ENCODE data around the gene OTOGL. TPM values are rescaled to one million over a fixed set of nuclear protein-coding genes. Genes with fewer than 3 reads are reported as not detected.
"Not testable (repeated sequence)": the region's sequence is repeated elsewhere in the genome, so short reads cannot be mapped to it uniquely, and the experiment has no call there.

OTOGL gene
- total RNA-seq, 1 donor from 2014 or later = 0.21 TPM

DNA sequence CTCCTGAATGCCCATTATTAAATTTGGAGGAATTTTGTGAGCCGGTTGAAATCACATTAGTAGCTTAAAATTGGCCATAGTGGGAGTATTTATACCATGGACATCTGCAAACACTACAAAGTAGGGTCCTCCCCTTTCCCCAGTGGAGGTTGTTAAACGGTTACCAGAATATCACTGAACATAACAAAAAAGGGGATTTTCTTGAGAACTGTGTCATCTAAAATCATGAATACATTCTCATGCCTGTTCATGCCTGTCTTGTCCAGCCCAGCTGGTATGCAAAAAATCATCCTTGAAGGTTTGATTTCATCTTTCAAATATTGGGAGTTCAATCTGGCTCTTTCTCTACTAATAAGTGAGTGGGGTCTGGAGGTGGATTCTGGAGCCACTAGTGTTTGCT lies 96.4 kb downstream of the OTOGL start:
- no peaks in the 10 kb centered on the region for H3K4me1 Mint-ChIP-seq (ENCODE audit: low read depth)
- no peak overlapping the region for H3K27ac Mint-ChIP-seq
- no peak for DNase-seq (ENCODE audit: low spot score)
- intact Hi-C loops (cut with micrococcal nuclease) = no loop called here
- H3K9me3 Mint-ChIP-seq = no peaks in the 10 kb centered on the region
- no peak overlapping the region for H3K4me3 Mint-ChIP-seq
- H3K36me3 Mint-ChIP-seq (ENCODE audit: low read depth) = no peaks in the 10 kb centered on the region
- peaks cover 8% of the 10 kb centered on the region for H3K27me3 Mint-ChIP-seq (ENCODE audit: insufficient read depth)

DNA sequence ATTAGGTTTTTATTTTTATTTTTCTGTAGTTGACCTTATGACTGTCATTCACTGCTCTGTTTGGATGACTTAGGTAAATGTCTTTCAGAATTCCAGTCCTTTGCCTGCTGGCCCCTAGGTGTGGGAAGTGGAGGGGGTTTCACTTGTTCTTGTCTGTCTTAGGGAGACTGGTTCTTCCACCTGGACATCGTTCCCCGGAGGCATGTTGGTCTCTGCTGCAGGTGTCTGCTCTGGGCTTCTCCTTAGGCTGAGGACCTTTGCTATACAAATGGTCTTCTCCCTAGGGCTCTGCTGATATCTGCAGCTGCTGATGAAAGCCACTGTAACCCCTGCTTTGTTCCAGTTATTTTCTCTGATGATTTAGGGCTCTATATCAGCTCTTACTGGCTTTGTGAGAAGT lies 97.1 kb downstream of the OTOGL start:
- Mint-ChIP-seq H3K27me3 (ENCODE audit: insufficient read depth) (peaks cover 10% of the 10 kb centered on the region), H3K9me3 (no peaks in the 10 kb centered on the region), H3K4me1 (ENCODE audit: low read depth) (no peaks in the 10 kb centered on the region), H3K36me3 (ENCODE audit: low read depth) (no peaks in the 10 kb centered on the region), H3K27ac (no peak overlapping the region), H3K4me3 (no peak overlapping the region)
- intact Hi-C loops (cut with micrococcal nuclease) = no loop called here
- no peak for DNase-seq (ENCODE audit: low spot score)

DNA sequence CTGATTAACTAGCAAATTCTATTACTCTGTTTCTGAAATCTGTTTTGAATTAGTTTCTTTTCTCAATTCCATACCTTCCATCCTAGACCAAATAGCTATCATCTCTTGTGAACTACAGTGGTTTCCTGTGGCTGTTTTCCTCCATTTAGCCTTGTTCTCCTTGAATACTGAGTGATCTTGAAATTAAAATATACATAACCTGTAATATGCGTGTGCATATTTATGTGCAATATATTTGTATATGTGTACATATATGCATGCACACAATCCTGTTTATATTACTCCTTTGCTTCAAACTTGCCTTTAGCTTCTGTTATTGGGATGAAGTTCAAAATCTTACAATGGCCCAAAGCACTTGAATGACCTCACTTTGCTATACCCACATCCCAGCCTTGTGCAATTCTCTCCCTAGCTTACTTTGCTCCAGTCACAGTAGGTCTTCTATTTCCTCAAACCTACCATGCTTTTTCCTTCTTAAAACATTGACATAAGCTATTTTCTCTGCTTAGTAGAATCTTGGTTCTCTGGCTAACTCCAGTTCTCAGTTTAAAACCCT lies 99.5 kb downstream of the OTOGL start:
- Mint-ChIP-seq H3K4me3 (no peak overlapping the region), H3K9me3 (no peaks in the 10 kb centered on the region), H3K27me3 (ENCODE audit: insufficient read depth) (peaks cover 8% of the 10 kb centered on the region), H3K27ac (no peak overlapping the region), H3K4me1 (ENCODE audit: low read depth) (no peaks in the 10 kb centered on the region), H3K36me3 (ENCODE audit: low read depth) (no peaks in the 10 kb centered on the region)
- no peak for DNase-seq (ENCODE audit: low spot score)
- intact Hi-C loops (cut with micrococcal nuclease) = no loop called here

DNA sequence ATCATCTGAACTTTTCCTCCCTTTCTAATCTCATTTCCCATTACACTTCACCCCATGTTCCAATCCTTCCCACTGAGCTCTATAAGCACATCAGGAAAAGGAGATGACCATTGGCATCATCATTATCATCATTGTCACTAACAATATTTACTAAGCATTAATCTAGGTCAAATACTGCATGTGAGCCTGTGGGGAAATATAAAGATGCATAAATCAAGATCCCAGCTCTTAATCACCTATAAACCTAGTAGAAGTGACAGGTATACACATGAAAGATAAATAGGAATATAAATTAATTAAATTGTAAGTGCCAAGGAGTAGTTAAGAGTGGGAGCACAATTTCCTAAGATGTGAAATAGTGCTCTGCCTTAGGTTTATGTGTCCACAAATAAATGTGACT lies 100.6 kb downstream of the OTOGL start:
- intact Hi-C loops (cut with micrococcal nuclease) = no loop called here
- DNase-seq (ENCODE audit: low spot score) = no peak
- Mint-ChIP-seq H3K36me3 (ENCODE audit: low read depth) (no peaks in the 10 kb centered on the region), H3K4me3 (no peak overlapping the region), H3K27ac (no peak overlapping the region), H3K4me1 (ENCODE audit: low read depth) (no peaks in the 10 kb centered on the region), H3K9me3 (no peaks in the 10 kb centered on the region), H3K27me3 (ENCODE audit: insufficient read depth) (peaks cover 9% of the 10 kb centered on the region)

DNA sequence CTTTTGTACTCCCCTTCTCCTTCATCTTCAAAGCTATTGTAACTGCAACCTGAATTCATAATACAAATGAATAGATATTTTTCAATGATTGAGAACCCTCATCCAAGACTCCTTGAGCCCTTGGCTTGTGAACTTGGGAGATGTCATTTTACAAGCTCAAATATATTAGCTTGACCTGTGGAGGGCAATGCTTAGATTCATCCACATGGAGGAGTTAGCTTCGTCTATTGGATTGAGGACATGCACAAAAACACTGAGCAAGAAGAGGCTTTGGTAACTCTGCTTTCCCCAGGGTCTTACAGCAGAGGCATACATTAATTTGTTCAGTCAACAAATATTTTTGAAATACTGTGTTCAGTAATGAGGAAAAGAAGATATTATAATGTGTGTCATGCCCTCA lies 101.1 kb downstream of the OTOGL start:
- intact Hi-C loops (cut with micrococcal nuclease) = no loop called here
- peaks cover 6% of the 10 kb centered on the region for H3K27me3 Mint-ChIP-seq (ENCODE audit: insufficient read depth)
- no peaks in the 10 kb centered on the region for H3K9me3 Mint-ChIP-seq
- no peak for DNase-seq (ENCODE audit: low spot score)
- no peak overlapping the region for H3K27ac Mint-ChIP-seq
- no peaks in the 10 kb centered on the region for H3K4me1 Mint-ChIP-seq (ENCODE audit: low read depth)
- no peaks in the 10 kb centered on the region for H3K36me3 Mint-ChIP-seq (ENCODE audit: low read depth)
- H3K4me3 Mint-ChIP-seq = no peak overlapping the region

DNA sequence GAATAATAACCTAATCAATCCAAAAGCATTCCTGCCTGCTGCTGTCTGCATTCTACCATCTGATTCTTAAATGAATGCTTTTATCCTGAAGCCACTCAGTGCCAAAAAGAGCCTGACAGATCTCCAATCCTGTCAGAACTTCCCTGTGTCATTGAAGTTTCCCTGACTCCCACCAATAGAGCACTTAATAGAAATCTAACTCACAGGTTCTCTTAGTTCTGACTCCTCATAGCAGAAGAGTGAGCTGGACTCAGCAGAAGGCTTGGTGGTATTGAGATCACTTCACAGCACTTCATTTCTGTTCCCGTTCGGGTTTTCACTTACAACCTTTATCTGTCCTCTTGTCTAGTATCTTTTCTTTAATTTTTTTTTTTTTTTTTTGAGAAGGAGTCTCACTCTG lies 102.6 kb downstream of the OTOGL start:
- Mint-ChIP-seq H3K4me3 (no peak overlapping the region), H3K27me3 (ENCODE audit: insufficient read depth) (peaks cover 8% of the 10 kb centered on the region), H3K27ac (no peak overlapping the region), H3K9me3 (no peaks in the 10 kb centered on the region), H3K4me1 (ENCODE audit: low read depth) (no peaks in the 10 kb centered on the region), H3K36me3 (ENCODE audit: low read depth) (no peaks in the 10 kb centered on the region)
- intact Hi-C loops (cut with micrococcal nuclease) = no loop called here
- no peak for DNase-seq (ENCODE audit: low spot score)

DNA sequence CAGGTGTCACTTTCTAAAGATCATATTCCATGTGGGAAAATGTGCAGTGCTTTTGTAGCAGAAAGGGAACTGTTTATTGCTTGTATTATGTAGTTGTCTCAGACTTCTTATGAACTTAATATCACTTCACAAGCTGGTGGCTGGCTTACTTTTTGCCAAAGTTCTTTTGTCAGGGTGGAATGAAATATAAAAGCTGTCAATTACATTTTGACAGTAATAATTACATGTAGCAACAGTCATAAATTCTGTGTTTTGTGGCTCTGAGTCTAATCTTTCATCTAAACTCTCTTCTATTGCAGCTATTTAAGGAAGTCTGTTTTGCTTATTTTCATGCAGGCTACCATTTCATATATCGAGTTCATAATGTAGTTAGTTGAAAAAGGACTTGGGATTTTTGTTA lies 106.6 kb downstream of the OTOGL start:
- no peak overlapping the region for H3K27ac Mint-ChIP-seq
- no peaks in the 10 kb centered on the region for H3K9me3 Mint-ChIP-seq
- no peak for DNase-seq (ENCODE audit: low spot score)
- intact Hi-C loops (cut with micrococcal nuclease) = no loop called here
- H3K4me3 Mint-ChIP-seq = no peak overlapping the region
- H3K4me1 Mint-ChIP-seq (ENCODE audit: low read depth) = no peaks in the 10 kb centered on the region
- H3K36me3 Mint-ChIP-seq (ENCODE audit: low read depth) = no peaks in the 10 kb centered on the region
- peaks cover 14% of the 10 kb centered on the region for H3K27me3 Mint-ChIP-seq (ENCODE audit: insufficient read depth)

DNA sequence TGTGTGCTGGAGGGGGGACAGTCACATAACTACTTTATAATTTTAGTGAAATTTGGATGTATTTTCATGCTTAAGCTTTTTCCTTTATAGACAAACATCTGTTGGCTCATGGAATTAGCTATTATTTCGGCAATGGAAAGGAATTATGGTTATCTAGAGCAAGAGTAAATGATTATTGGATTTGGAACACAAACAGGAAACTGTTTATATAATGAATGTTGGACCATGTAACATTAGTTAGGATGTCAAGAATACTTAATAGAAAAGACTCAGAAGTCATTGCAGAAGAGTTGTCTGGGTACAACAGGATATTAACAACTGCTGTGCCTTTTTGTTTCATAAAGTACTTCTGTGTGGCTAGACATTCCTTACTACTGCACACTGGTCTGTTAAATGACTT lies 108.7 kb downstream of the OTOGL start:
- no peak overlapping the region for H3K27ac Mint-ChIP-seq
- intact Hi-C loops (cut with micrococcal nuclease) = no loop called here
- H3K36me3 Mint-ChIP-seq (ENCODE audit: low read depth) = no peaks in the 10 kb centered on the region
- H3K9me3 Mint-ChIP-seq = no peaks in the 10 kb centered on the region
- no peak overlapping the region for H3K4me3 Mint-ChIP-seq
- peaks cover 12% of the 10 kb centered on the region for H3K27me3 Mint-ChIP-seq (ENCODE audit: insufficient read depth)
- DNase-seq (ENCODE audit: low spot score) = no peak
- no peaks in the 10 kb centered on the region for H3K4me1 Mint-ChIP-seq (ENCODE audit: low read depth)

DNA sequence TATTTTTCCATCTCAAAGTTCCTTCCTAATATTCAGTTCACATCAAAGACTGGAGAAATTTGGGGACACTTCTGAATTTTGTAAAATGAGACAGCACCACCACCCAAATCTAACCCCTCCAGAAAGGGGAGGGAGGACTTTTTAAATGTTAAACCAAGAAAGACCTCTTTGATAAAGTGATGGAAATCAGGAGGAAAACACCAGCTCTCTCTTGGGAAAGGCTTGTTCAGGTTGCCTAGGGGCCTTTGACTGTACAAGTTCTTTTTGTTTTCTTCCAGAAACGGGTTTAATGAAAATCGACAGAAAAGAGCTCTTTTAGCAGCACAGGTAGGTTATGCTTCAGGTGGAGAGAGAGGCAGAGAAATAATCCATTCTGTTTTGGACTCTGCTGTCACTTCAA lies 112.3 kb downstream of the OTOGL start:
- Mint-ChIP-seq H3K4me1 (ENCODE audit: low read depth) (no peaks in the 10 kb centered on the region), H3K36me3 (ENCODE audit: low read depth) (no peaks in the 10 kb centered on the region), H3K27me3 (ENCODE audit: insufficient read depth) (peaks cover 5% of the 10 kb centered on the region), H3K4me3 (no peak overlapping the region), H3K9me3 (no peaks in the 10 kb centered on the region), H3K27ac (no peak overlapping the region)
- DNase-seq (ENCODE audit: low spot score) = no peak
- intact Hi-C loops (cut with micrococcal nuclease) = no loop called here

DNA sequence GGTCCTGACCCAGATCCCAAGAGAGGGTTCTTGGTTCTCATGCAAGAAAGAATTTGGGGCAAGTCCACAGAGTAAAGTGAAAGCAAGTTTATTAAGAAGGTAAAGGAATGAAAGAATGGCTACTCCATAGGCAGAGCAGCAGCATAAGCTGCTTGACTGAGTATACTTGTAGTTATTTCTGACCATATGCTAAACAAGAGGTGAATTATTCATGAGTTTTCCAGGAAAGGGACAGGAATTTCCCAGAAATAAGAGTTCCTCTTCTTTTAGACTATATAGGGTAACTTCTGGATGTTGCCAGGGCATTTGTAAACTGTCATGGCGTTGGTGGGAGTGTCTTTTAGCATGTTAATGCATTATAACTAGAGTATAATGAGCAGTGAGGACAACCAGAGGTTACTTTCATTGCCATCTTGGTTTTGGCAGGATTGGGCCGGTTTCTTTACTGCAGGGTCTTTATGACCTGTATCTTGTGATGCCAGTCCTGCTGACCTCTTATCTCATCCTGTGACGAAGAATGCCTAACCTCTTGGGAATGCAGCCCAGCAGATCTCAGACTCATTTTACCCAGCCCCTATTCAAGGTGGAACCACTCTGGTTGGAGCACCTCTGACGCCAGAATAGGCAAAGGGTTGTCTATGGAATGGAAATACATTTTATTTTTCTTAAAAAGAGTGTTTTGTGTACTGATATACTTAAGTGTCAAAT lies 113.8 kb downstream of the OTOGL start:
- Mint-ChIP-seq H3K27ac (no peak overlapping the region), H3K4me3 (no peak overlapping the region), H3K9me3 (no peaks in the 10 kb centered on the region), H3K36me3 (ENCODE audit: low read depth) (no peaks in the 10 kb centered on the region), H3K27me3 (ENCODE audit: insufficient read depth) (peaks cover 5% of the 10 kb centered on the region), H3K4me1 (ENCODE audit: low read depth) (no peaks in the 10 kb centered on the region)
- intact Hi-C loops (cut with micrococcal nuclease) = no loop called here
- DNase-seq (ENCODE audit: low spot score) = no peak

DNA sequence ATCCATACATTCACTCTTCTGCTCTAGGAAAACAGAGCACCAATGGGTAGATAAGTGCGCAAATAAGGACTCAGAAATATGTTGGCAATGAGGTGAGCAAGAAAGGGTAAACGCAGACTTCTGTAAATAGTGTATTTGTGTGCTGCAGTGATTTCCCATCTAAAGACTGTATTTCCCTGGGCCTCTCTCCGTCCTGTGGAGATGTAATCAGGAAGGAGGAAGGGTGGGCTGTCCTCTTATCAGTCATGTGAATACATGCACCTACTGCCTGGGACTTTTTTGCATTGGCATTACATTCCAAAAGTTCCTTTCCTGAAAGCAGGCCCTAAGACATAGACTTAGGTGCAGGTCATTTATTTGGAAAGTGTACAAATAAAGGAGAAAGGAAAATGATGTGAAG lies 114.5 kb downstream of the OTOGL start:
- Mint-ChIP-seq H3K36me3 (ENCODE audit: low read depth) (no peaks in the 10 kb centered on the region), H3K4me1 (ENCODE audit: low read depth) (no peaks in the 10 kb centered on the region), H3K27me3 (ENCODE audit: insufficient read depth) (peaks cover 3% of the 10 kb centered on the region), H3K4me3 (no peak overlapping the region), H3K9me3 (no peaks in the 10 kb centered on the region), H3K27ac (no peak overlapping the region)
- intact Hi-C loops (cut with micrococcal nuclease) = no loop called here
- DNase-seq (ENCODE audit: low spot score) = no peak

DNA sequence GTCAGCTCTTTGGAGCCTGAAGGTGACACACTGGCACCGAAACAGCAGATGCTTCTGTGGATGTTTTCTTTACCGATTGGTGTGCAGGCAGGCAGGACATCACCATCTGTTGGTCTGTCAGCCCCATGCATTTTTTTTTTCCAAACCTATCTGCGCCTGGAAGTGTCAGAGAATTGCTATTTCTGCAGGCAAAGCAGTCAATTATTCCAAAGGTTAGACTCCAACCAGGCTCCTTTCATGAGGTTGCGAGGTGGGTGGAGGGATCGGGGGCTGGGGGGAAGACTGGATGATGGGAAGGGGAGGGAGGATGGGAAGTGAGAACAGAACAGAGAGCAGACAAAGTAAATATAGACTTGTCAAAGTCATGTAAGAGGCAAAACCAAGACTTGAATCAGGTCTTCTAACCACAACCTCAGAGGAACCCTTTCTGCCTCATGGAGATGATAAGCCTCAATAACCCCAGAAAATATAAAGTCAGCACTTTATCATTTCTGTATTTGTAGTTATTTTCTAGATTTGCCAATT lies 117.7 kb downstream of the OTOGL start:
- Mint-ChIP-seq H3K4me1 (ENCODE audit: low read depth) (no peaks in the 10 kb centered on the region), H3K27me3 (ENCODE audit: insufficient read depth) (no peaks in the 10 kb centered on the region), H3K4me3 (no peak overlapping the region), H3K36me3 (ENCODE audit: low read depth) (no peaks in the 10 kb centered on the region), H3K9me3 (no peaks in the 10 kb centered on the region), H3K27ac (no peak overlapping the region)
- intact Hi-C loops (cut with micrococcal nuclease) = no loop called here
- DNase-seq (ENCODE audit: low spot score) = no peak

DNA sequence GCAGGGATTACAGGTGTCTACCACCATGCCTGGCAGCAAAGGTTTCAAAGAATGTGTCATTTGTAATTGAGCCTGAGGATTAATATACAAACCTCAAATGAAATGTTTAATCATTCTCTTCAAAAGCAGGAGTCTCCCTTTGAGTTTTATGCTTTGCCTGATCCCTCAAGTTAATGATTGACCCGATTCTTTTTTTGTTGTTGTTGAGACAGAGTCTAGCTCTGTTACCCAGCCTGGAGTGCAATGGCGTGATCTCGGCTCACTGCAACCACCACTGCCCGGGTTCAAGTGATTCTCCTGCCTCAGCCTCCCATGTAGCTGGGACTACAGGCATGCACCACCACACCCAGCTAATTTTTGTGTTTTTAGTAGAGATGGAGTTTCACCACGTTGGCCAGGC lies 119.6 kb downstream of the OTOGL start:
- DNase-seq (ENCODE audit: low spot score); H3K27me3 Mint-ChIP-seq (ENCODE audit: insufficient read depth); intact Hi-C loops (cut with micrococcal nuclease); H3K4me3 Mint-ChIP-seq; H3K36me3 Mint-ChIP-seq (ENCODE audit: low read depth); H3K9me3 Mint-ChIP-seq; H3K27ac Mint-ChIP-seq; H3K4me1 Mint-ChIP-seq (ENCODE audit: low read depth): not testable (repeated sequence)

DNA sequence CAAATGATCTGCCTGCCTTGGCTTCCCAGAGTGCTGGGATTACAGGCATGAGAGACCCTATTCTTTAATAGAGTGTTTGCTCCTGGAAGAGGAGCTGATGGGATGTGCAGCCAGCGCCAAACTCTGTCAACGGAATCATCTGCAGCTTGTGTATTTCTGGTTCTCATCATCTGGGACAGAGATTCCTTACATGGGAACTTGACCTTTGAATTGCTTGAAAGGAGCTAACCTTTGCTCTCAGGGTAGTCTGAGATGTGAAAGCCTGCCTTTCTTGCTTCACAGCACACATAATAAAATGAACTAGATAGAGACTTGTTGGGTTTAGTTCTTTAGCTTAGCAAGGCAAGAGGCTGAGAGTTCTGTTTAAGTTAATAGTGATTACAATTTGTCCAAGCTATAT lies 120.0 kb downstream of the OTOGL start:
- intact Hi-C loops (cut with micrococcal nuclease) = no loop called here
- Mint-ChIP-seq H3K36me3 (ENCODE audit: low read depth) (no peaks in the 10 kb centered on the region), H3K27ac (no peak overlapping the region), H3K4me1 (ENCODE audit: low read depth) (no peaks in the 10 kb centered on the region), H3K4me3 (no peak overlapping the region), H3K9me3 (no peaks in the 10 kb centered on the region), H3K27me3 (ENCODE audit: insufficient read depth) (peaks cover 3% of the 10 kb centered on the region)
- DNase-seq (ENCODE audit: low spot score) = no peak
